ENCODE measurements around the gene SRP72.

DNA sequence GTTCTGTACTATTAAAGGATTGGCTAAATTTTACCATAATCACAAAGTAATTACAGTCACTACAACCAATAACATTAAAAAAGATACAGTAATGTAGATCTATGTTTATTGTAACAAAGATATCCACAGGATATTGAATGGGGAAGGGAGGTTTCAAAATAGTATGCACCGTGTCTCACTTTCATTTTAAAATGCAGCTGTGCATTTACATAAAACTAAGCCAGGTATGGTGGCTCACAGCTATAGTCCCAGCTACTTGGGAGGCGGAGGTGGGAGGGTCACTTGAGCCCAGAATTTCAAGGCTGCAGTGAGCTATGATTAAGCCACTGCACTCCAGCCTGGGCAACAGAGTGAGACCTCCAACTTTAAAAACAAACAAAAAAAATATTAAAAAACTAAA lies 8.5 kb downstream of the SRP72 start:
- no peak for TF ChIP-seq POLR2A (IDR thresholded peaks at IDR 0.05)
- no peak for TF ChIP-seq CTCF (IDR thresholded peaks at IDR 0.05)
- no peak for TF ChIP-seq POLR2AphosphoS5 (IDR thresholded peaks at IDR 0.05)
